BLaER1 (cell line): ENCODE data around the gene SULF2.

ENCODE experiments used
- H3K27ac ChIP-seq: shearing (Covaris generic); formaldehyde crosslinking; 2 replicates; pipeline ENCODE4 v1.8.1; 2022
- H3K27me3 ChIP-seq: shearing (Covaris generic); formaldehyde crosslinking; 2 replicates; pipeline ENCODE4 v1.8.1; 2022
- H3K36me3 ChIP-seq: shearing (Covaris generic); formaldehyde crosslinking; 2 replicates; pipeline ENCODE4 v1.8.1; 2022
- H3K4me1 ChIP-seq: shearing (Covaris generic); formaldehyde crosslinking; 2 replicates; pipeline ENCODE4 v1.8.1; 2022
- H3K4me2 ChIP-seq: shearing (Covaris generic); formaldehyde crosslinking; 2 replicates; pipeline ENCODE4 v1.8.1; 2022
- H3K4me3 ChIP-seq: shearing (Covaris generic); formaldehyde crosslinking; 2 replicates; pipeline ENCODE4 v1.8.1; 2022
- H3K9ac ChIP-seq: shearing (Covaris generic); formaldehyde crosslinking; 2 replicates; pipeline ENCODE4 v1.8.1; 2022
- H3K9me3 ChIP-seq: shearing (Covaris generic); formaldehyde crosslinking; 2 replicates; pipeline ENCODE4 v1.8.1; 2022
- H4K20me1 ChIP-seq: shearing (Covaris generic); formaldehyde crosslinking; 2 replicates; pipeline ENCODE4 v1.8.1; 2022
- Cebpa-rat ChIP-seq: shearing (Covaris generic); IDR thresholded peaks from 2 replicates; pipeline ENCODE4 v1.8.1; 2022

The SULF2 gene

DNA sequence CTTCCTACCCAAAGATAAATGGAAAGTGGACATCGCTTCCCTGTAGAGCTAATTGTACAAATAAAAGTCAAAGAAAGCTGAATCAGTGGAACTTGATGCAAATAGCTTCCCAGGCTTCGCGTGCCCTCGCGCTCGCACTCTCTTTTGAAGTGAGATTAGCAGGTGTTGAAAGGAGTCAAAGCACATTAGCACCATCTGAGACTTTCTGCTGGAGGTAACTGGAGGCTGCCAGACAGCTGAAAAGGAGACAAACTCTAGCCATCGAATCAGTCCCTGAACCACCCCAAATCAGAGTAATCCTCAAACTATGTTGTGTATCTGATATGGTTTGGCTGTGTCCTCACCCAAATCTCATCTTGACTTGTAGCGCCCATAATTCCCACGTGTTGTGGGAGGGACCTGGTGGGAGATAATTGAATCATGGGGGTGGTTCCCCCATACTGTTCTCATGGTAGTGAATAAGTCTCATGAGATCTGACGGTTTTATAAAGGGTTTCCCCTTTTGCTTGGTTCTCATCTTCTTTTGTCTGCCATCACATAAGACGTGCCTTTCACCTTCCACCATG, 23.7 kb downstream of the SULF2 start:
- Histone ChIP-seq H3K27me3 (no peaks in the 10 kb centered on the region; the same call in 1 of the 2 replicates), H3K9me3 (no peaks in the 10 kb centered on the region), H3K27ac (no peak overlapping the region), H3K9ac (no peak overlapping the region), H3K4me2 (no peak overlapping the region), H4K20me1 (no peaks in the 10 kb centered on the region), H3K4me3 (no peak overlapping the region), H3K4me1 (peaks cover 13% of the 10 kb centered on the region), H3K36me3 (no peaks in the 10 kb centered on the region)
- TF ChIP-seq Cebpa-rat: no peak

- Histone ChIP-seq H3K9ac (no peak overlapping the region), H3K27me3 (no peaks in the 10 kb centered on the region; the same call in 1 of the 2 replicates), H3K27ac (no peak overlapping the region), H3K36me3 (no peaks in the 10 kb centered on the region), H4K20me1 (no peaks in the 10 kb centered on the region), H3K9me3 (no peaks in the 10 kb centered on the region), H3K4me2 (no peak overlapping the region), H3K4me3 (no peak overlapping the region), H3K4me1 (peaks cover 9% of the 10 kb centered on the region)
- no peak for TF ChIP-seq Cebpa-rat
Observed at GRCh38 chr20:47760686-47761481, 24.4 kb downstream of the SULF2 start.

- no peaks in the 10 kb centered on the region; the same call in 1 of the 2 replicates for H3K27me3 ChIP-seq
- no peak overlapping the region for H3K9ac ChIP-seq
- no peak overlapping the region for H3K4me2 ChIP-seq
- H3K4me1 ChIP-seq: peaks cover 5% of the 10 kb centered on the region; the same call in 1 of the 2 replicates
- no peaks in the 10 kb centered on the region for H4K20me1 ChIP-seq
- H3K4me3 ChIP-seq: no peak overlapping the region
- no peaks in the 10 kb centered on the region for H3K36me3 ChIP-seq
- no peak overlapping the region for H3K27ac ChIP-seq
- no peak for TF ChIP-seq Cebpa-rat
- no peaks in the 10 kb centered on the region for H3K9me3 ChIP-seq
Observed at GRCh38 chr20:47758517-47759450, 26.5 kb downstream of the SULF2 start.

- Histone ChIP-seq H4K20me1 (no peaks in the 10 kb centered on the region), H3K9ac (no peak overlapping the region), H3K27ac (no peak overlapping the region), H3K36me3 (no peaks in the 10 kb centered on the region), H3K4me1 (peaks cover 5% of the 10 kb centered on the region; the same call in 1 of the 2 replicates), H3K4me2 (peak overlapping the region; percentile 48), H3K27me3 (no peaks in the 10 kb centered on the region; the same call in 1 of the 2 replicates), H3K4me3 (no peak overlapping the region), H3K9me3 (no peaks in the 10 kb centered on the region)
- no peak for TF ChIP-seq Cebpa-rat
Observed at GRCh38 chr20:47757145-47758035, 27.9 kb downstream of the SULF2 start.

DNA sequence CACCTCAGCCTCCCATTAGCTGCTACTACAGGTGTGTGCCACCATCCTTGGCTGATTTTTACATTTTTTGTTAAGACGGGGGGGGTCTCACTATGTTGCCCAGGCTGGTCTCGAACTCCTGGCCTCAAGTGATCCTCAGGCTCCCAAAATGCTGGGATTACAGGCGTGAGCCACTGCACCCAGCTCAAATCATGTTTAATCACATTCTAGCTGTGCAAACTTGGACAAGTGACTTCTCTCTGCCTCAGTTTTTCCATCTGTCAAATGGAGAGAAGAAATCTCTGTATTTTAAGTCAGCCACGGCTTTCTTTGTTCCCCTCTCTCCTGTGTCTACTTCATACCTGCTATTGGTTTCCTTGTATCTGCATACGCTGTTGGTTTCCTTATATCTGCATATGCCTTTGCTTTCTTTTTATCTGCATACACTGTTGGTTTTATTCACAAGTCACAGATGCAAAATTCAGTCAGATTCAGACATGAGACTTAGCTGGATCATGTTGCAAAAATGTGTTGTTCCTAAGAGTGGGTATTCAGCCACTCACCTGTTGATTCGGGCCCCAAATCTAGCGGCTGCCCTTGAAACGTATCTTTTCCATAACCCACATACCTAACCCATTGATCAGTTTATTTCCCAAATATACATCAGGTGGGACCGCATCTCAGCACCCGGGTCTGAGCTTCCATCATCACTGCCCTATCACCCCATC, 30.2 kb downstream of the SULF2 start:
- Histone ChIP-seq H3K9ac (no peak overlapping the region), H3K36me3 (no peaks in the 10 kb centered on the region), H3K4me1 (peaks cover 5% of the 10 kb centered on the region; the same call in 1 of the 2 replicates), H4K20me1 (no peaks in the 10 kb centered on the region), H3K4me3 (no peak overlapping the region), H3K27ac (no peak overlapping the region), H3K9me3 (no peaks in the 10 kb centered on the region), H3K4me2 (no peak overlapping the region), H3K27me3 (no peaks in the 10 kb centered on the region; the same call in 1 of the 2 replicates)
- no peak for TF ChIP-seq Cebpa-rat

DNA sequence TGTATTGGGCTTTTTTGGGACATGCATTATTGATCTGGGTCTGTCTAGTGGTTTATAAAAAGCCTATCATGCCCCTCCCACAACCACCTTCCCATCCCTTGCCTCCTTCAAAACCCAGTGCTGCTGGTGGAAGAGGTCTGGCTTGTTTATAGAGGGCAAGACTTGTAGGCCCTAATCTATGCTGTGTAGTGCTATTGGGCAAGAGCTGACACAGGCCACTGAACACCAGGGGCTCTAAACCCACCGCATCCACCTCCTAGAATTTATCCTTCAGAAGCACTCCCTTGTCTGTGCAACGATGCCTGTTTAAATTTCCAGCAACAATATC, 30.9 kb downstream of the SULF2 start:
- no peaks in the 10 kb centered on the region; the same call in 1 of the 2 replicates for H3K27me3 ChIP-seq
- no peaks in the 10 kb centered on the region for H3K36me3 ChIP-seq
- no peak overlapping the region for H3K4me2 ChIP-seq
- peaks cover 7% of the 10 kb centered on the region; the same call in 1 of the 2 replicates for H3K4me1 ChIP-seq
- H4K20me1 ChIP-seq: no peaks in the 10 kb centered on the region
- TF ChIP-seq Cebpa-rat: no peak
- H3K27ac ChIP-seq: no peak overlapping the region
- H3K9me3 ChIP-seq: no peaks in the 10 kb centered on the region
- no peak overlapping the region for H3K9ac ChIP-seq
- H3K4me3 ChIP-seq: no peak overlapping the region

DNA sequence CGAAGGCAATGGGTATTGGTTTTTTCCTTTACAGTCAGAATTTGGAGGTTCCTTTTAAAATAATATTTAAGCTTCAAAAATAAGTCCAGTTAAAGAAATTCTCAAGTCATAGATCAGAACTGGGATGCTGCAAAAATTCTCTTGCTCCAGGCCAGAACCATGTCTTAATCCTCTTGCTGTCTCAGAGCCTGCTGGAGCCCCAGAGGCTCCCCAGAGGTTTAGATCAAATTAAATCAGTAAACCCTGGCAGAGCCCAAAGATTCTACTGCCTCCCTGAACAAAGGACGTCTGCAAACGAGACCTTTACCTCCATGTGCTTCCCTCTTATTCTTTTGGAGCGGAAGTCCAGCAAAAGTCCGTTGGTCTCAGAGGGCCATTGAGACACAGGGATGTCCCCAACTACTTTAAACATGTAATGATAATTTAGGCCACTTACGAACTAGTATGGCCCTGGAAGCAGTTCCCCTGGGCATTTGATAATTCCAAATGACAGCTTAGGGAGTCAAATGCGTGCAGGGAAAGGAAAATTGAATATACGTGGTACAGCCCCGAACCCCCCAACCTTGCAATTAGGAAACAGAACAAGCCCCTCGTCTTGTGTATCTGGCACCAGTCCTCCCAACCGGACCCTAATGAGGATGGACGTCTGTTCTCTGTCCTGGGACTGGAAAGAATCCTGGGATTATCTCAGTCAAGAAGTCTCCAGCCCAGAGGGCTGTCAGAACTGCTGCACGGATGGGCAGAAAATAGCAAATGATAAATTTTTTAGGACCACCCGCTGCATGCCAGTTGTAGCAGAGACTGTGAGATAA, 31.5 kb downstream of the SULF2 start:
- Histone ChIP-seq H3K9me3 (no peaks in the 10 kb centered on the region), H3K4me3 (no peak overlapping the region), H3K27ac (no peak overlapping the region), H3K36me3 (no peaks in the 10 kb centered on the region), H4K20me1 (no peaks in the 10 kb centered on the region), H3K9ac (no peak overlapping the region), H3K4me1 (peaks cover 13% of the 10 kb centered on the region), H3K4me2 (no peak overlapping the region), H3K27me3 (no peaks in the 10 kb centered on the region; the same call in 1 of the 2 replicates)
- TF ChIP-seq Cebpa-rat: no peak

DNA sequence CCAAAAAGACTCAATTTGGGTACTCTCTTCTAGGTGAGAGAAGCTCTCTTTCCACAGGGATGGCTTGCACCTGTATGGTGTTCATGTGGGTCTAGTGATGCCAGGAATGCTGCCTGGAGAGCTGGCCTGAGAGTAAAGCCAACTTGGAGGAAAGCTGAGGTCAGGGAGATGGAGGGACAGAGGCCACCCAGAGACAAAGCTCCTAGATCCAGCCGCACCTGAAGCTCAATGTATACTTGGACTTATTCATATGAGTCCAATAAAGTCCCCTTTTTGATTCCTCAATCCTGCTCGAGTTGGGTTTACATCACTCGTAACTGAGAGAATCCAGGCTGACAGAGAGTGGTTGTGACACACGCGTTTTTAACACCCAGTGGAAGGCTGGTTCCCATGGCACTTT, 33.8 kb downstream of the SULF2 start:
- Histone ChIP-seq H3K27me3 (no peaks in the 10 kb centered on the region), H3K9ac (no peak overlapping the region), H3K4me3 (no peak overlapping the region), H3K4me1 (peaks cover 18% of the 10 kb centered on the region), H3K4me2 (no peak overlapping the region), H3K36me3 (no peaks in the 10 kb centered on the region), H3K27ac (no peak overlapping the region), H3K9me3 (no peaks in the 10 kb centered on the region), H4K20me1 (no peaks in the 10 kb centered on the region)
- TF ChIP-seq Cebpa-rat: no peak
